ENCODE data around the gene TNIK.
A peak's percentile ranks its signal among the peaks of the same experiment; 100 is the strongest.
"Not testable (repeated sequence)": the region's sequence is repeated elsewhere in the genome, so short reads cannot be mapped to it uniquely, and the experiment has no call there.

Gene TNIK

DNA sequence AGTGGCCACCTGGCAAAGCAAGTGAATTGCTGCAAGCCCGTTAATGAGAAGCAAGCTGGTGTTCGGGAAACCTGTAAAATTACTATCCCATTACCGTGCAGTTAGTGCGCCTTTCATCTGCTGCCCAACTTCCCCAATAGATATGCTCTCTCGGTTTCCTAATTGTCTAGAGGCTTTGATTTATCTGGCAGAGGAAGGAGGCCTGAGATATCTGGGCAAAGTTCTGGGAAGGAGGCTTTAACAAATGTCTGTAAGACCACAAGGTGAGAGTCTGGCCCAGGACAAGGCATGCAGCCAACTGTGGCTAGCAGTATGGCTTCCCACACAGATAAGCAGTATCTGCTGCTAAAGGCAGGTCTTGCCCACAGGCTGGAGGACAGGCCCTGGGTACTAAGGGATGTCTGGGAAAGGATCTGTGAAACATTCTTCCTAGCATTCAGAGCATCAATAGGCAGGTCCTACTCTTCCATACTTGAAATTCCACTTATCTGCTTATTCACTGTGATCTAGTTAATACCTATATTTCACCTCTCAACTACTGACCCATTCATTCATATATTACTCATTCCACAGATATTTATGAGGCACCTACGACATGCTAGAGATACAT lies 303.7 kb downstream of the TNIK start:
- no peak for DNase-seq

DNA sequence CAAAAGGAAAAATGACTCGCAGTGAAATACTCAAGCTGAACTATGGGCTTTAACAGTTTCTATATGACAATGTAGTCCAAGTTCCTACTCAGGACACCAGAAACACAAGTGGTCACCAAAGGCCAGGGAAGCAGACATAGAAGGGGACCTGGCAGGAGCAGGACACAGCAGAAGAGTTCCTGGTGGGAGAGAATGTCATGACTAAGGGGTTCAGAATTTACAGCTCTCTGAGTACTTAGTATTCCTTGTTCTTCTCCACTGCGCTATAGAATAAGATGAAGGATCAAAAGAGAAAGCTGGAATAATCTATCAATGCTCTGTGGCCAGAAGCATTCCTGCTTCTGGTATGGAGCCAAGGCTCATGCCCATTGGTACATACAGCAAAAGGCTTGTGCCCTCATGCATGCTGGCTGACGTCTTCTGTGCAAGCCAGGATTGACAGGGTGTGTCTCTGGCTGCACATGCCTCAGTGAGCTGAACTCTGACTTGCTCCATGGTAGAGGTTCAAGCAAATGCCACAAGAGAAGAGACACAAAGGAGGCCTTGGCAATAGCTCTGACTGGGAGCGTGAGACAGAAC lies 305.0 kb downstream of the TNIK start:
- DNase-seq: no peak

DNA sequence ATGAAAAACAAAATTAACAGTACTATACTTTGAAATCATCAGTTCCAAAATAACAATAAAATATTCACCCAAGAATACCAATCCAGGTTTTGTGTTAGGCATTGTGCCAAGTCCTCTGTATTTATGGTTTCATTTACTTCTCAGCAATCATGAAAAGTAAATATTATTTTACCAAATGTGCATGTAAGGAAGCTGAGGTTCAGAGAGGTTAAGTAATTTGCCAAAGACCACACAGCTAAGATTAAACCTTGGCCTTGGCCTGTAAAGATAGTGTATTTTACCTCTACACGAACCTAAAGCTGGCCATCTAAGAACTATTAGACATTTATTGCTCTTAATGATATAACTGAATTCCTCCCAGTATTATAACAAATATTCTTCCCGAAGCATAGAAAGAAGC lies 309.3 kb downstream of the TNIK start:
- DNase-seq: no peak

DNA sequence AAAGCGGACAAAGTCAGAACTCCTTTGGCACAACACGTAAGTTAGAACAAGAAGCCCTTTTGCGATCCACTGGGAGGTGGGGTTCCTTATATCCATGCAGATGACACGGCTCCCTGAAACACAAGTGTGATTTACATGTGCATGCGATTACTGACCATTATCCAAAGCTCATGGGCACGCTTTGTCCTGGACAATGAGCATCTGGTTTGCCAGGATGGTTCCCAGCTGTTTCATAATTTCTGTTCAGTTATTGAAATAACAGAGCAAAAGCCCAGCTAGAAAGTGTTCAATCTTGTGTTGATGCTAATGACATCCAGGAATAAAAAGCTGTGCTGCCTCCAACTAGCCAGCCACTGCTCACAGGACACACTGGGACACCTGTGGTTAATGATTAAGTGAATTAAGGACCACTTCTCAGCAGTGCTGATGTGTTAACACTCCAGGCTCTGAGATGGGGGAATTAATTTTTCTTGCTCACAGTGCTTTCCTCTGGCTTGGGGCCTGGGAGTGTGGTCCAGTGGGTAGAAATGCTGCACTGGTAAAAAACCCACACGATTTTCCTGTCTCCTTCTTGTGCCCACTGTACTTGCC lies 310.6 kb downstream of the TNIK start:
- no peak for DNase-seq

DNA sequence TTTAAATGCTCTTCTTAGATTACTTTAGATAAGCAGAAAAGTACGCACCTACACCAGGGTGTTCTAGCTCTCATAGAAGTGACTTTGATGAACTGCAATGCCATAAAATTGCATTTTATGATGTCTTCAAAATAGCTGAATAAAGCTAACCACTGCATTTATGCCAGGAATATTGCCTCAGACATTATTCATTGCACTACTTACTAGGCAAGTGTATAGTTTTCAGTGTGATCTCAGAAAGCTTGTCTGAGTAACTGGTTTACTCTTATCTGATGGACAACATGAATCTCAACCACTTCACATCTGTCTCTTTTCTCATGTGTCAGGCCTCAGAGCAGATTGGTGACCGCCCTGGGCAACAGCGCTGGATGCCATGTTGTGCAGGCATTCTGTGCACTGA lies 314.4 kb downstream of the TNIK start:
- DNase-seq: no peak

DNA sequence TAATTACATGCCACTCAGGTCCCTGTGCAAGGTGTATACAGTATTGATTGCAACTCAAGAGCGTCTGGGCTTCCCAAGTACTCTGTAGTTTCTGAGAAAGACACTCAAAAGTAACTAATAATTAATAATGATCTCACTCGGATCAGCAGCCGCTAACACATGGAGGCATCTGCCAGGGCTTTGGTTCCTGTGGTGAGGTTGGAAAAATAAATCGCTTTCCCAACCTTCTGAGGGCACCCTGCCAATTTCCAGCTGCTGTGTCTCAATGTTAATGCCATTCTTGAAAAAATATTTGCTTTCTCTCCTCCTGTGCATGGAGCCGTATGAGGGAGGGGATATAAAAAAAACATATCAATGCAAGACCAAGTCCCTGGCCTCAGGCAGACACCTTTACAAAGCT lies 317.2 kb downstream of the TNIK start:
- no peak for DNase-seq

DNA sequence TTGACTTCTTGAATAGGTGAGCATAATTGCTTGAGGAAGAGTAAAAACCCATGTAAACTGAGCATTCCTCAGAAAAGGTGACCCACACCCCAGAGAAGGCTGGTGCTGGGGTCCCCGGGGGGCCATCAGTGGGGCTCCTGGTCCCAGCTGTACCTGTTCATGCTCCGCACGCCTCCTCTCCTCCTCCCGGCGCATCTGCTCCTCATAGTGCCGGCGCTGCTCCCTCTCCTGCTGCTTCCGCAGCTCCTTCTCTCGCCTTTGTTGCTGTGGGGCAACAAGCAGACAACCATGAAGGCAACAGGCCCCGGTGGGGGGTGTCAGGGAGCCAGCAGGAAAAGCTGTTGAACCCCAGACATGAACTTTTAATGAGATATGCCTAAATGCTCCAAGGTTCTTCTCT lies 320.0 kb downstream of the TNIK start:
- DNase-seq: no peak

DNA sequence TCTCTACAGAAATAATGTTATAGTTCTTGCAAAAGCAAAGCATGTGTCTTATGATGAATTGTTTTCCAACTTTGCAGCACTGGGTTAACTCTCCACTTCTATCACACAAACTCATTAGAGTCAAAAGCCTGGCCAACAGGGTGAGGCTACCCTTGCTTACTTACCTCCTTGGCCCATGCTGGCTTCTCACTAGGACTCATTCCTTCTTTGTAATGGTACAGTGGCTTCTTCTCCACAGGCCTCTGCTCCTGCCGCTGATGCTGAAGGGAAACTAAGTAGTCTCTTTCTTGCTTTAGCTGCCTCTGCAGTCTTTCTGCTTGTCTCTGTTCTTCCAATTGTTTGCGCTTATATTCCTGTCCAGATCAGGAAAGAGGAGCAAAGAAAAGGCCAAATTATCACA lies 322.2 kb downstream of the TNIK start:
- DNase-seq: no peak

DNA sequence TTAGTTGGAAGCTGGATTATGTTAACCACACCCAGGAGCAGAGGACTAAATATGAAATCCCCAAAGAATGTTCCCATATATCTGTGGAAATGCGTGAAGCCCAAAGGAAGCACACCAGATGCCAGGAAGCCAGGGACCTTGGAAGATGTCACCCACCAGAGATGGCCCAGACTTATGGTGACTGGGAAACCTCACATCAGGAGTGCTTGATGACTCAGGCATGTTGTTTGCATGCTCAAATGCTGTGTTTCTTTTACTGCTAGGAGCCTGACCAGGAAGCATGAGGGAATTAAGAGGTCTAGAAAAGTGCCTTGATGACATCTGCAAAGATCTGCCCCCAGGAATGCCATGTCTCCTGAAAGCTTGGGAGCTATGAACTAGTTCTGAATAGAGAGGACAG lies 324.7 kb downstream of the TNIK start:
- DNase-seq: no peak

DNA sequence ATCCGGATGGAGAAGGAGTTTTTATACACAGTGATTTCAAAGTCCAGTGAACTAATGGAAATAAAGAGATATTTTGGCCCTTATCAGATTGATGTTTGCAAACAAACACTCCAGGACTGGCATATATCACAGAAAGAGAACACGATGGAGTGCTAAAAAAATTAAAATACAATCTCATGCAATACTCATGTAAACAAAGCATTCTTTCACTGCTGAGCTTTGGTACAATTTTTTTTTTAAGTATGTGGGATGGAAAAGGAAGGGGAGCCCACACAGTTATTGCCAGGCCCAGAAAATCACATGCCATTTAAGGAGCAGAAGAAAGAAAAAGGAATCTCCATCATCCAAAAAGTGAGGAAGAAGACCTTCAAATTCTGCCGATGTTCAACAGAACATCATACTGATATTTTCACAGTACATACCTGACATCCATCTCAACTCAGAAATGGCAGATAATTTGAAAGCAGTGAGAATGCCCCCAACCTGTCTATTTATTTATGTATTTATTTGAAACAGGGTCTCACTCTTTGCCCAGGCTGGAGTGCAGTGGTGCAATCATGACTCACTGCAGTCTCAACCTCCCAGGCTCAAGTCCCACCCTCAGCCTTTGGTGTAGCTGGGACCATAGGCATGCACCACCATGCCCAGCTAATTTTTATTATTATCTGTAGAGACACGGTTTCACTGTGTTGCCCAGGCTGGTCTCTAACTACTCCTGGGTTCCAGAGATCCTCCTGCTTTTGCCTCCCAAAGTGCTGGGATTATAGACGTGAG lies 326.2 kb downstream of the TNIK start:
- peak in 1 of 3 donors; percentile 33 for DNase-seq

DNA sequence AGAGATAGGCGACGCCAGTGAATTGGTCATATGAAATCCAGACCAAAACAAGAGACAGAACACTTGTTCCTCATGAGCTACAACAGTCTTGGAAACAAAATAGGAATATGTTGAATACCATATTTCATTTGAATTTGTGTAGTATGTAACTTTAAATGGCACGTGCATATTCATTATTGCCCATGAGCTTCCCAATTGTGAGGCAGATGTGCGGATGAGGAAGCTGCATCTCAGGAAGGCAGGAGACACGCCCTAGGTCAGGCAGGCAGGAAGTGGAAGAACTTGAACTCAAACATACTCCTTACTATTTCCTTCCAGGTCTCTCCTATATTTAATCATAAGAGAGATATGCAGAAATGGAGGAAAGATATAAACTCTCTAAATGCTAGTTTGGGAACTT lies 326.9 kb downstream of the TNIK start:
- peak in 1 of 3 donors; percentile 12 for DNase-seq

DNA sequence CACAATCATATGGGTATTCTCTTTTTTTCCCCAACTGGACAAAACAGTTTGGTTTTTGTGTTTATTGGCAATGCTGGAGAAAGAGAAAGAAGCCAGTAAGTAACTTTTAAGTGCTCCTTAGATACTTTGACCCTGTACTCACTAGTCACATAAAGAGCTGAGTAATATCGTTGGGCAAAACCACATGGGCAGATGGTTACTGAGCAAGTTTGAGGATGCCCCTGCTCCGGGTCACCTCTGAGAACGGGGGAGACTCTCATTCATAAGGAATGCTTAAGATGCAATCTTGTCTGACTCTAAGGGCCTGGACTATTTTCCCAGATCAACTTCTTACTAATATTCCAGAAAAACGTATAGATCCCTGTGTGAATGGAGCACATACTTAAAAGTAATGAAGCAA lies 327.3 kb downstream of the TNIK start:
- no peak for DNase-seq

DNA sequence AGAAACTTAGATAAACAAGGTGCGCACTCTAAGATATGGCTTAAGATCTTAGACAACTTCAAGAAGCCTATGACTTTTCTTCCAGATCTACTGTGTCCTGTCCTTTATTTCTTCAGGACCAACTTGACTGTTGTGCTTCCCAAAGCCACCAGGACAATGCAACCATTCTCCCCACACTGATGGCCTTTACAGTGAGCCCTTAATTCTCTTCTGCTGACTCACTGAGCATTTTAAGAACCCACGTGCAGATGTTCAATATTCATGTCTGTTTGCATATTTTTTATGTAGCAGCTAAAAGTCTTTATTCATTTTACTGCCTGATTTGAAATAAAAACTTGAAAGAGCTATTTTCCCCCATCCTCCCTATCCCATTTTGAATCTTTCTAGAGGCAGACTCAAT lies 330.4 kb downstream of the TNIK start:
- DNase-seq: no peak

DNA sequence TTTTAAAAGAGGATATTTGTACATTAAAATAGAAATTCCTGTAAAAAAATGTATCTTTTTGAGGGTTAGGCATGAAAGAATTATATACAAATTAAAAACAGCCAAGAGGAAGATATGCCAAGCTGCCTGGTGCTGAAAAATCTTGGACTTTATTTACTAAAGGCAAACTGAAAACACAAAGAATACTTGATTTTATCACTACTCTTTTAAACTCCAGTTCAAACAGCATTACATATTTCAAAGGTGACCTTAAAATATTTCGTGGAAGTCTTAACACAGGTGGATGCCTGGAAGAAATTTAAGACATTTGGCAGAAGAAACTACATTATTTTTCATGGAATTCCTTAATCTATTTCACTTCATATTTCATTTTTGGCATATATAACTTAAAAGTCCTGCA lies 332.6 kb downstream of the TNIK start:
- DNase-seq: no peak

DNA sequence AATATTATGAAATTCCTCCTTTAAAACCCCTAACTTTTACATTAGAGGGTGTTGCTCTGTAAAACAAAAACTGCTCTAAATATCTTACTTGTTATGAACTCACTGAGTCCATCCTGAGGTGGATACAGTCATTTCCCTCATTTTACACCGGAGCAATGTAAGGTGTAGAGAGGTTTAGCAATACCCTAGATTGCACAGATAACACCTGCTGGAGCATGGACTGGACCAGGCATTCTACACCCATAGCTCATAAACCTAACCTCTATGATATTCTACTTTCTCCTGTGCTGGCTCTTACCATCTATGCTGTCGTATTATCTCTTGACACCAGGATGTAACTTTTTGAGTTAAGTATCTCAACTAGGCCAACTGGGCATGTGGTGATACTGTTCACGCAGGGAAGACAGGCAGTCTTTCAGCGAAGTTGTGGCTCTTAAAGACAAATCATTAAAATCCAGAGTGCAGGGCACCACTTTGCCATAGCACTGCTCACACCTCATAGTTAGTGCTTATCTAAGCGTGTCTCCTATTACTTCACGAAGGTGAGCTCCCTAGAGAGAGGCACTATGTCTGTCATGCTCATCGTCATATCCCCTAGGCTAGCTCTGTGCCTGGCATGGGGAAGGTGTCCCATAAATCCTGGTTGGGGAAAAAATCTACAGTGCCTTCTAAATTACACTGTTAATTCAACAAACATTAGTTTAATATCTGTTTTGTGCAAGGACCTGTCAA lies 333.6 kb downstream of the TNIK start:
- DNase-seq: no peak

DNA sequence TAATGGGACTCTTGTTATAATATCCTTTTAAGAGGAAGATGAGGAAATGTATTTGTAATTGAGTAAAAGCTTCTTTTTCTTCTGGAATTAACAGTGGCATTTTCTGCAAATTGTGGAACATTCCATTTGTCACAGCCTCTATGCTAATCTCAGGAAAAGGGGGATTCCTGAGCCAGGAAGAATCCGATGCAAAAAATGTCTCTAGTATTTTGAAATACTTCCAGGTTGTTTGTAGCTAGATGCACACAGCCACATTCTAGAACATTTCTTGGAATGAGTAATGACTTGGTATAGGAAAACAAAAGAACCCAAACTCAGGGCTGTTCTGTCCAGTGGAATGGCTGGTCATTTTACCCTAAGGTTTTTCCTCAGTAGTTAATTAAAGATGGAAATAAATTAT lies 335.2 kb downstream of the TNIK start:
- DNase-seq: peak in 1 of 3 donors; percentile 10

DNA sequence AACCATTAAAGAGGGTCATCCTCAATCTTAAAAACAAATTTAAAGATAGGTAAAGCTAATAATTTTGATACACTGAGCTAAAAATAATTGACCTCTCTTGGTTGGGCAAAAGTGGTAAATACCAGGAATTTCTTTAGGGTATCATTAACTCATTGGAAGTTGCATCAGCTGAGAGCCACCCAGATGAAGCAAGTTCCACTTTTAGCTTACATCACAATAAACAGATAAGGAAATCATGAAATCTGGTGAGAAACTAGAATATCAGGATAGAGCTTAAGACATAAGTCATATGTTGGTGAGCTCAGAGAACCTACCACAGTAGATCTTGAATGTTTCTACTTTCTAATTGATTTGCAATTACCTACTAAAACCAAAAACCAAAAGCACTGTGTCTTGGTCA lies 336.3 kb downstream of the TNIK start:
- peak; percentile 65 to 88 (median 78) for DNase-seq

DNA sequence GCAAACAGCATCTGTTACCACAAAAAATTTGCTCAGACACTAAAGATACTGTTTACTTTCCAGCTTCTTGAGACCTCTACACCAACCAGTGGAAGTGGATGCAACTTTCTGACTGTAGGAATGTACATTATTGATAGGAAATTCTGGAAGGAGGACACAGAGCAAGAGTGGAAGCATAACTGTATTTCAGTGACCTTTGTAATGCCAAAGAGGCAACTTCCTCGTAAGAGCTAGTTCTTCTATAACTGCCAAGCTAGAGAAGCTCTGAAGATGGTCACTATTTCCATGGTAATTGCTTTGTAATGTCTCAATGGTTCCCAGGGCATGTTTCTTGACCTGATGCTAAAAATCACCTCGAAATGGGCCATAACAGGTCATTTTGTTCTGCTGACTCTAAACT lies 337.3 kb downstream of the TNIK start:
- DNase-seq: peak; percentile 38 to 57 (median 52)

DNA sequence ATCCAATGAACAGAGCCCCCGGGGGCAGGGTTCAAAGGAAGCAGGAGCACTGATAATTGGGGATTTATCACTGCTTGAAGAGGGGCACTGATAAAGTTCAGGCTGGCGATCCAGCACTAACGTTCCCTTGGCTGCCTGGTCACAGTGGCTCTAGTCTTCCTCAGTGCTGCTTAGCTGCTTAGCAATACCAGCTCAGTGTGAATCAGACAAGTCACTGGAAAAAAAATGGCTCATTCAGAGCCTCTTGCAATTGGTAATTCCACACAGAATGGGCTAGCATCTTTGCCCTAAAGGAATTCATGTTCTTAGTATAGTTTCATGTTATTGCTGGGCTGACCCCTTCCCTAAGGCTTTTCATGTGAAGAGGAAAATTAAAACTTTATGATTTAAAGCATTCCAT lies 338.0 kb downstream of the TNIK start:
- peak in 2 of 3 donors; percentile 17 to 45 for DNase-seq

DNA sequence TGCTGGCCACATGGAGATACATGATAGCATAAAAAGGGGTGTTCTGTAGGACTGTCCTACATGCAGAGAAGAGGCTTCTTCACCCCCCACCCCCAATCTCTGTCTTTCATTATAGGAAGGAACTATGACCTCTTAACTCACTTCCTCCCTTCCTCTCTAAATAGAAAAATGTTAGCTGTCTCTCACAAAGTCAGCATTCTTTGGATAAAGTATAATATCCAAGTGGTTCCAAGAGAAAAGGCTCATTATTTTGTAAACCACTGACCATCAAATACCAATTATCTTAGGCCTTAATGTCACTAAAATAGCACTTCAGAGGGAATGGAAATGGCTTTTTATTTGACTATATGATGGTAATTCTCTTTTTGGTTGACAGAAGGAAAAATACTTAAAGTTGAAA lies 338.4 kb downstream of the TNIK start:
- peak in 1 of 3 donors; percentile 13 for DNase-seq

DNA sequence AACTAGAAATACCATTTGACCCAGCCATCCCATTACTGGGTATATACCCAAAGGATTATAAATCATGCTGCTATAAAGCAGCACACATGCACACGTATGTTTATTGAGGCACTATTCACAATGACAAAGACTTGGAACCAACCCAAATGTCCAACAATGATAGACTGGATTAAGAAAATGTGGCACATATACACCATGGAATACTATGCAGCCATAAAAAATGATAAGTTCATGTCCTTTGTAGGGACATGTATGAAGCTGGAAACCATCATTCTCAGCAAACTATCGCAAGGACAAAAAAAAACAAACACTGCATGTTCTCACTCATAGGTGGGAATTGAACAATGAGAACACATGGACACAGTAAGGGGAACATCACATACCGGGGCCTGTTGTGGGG lies 340.8 kb downstream of the TNIK start:
- DNase-seq: not testable (repeated sequence)

DNA sequence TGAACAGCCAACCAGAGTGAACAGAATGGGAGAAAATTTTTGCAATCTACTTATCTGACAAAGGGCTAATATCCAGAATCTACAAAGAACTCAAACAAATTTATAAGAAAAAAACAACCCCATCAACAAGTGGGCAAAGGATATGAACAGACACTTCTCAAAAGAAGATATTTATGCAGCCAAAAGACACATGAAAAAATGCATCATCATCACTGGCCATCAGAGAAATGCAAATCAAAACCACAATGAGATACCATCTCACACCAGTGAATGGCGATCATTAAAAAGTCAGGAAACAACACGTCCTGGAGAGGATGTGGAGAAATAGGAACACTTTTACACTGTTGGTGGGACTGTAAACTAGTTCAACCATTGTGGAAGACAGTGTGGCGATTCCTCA lies 341.2 kb downstream of the TNIK start:
- DNase-seq: not testable (repeated sequence)

DNA sequence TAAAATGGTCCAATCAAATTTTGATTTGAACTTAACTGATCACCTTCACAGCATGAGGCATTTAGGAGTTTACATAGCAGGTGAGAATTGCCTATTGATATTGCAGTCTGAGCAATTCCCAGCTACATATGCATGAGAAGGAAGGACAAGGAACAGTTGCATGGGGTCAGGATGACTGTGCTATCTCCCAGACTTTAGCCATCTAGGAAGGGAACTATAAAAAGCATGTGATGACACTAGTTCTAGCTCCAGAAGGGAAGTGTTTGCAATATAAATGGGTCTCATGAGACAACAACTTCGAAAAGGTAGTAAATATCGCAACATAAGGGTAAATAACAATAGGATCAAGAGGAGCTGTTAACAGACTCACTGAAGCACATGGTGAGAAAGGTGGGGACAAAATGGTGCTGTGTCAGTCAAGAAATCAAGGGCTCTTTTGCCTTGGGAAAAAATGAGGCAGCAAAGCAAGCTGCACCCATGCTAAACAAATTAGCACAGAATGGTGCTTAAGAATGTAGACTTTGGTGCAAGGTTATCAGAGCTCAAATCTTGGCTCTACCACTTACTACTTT lies 343.3 kb downstream of the TNIK start:
- DNase-seq: peak in 2 of 3 donors; percentile 29 to 38

Data from suppressor macrophage treated with lipopolysaccharide for 1 hour (primary cell).